Fibroblast of villous mesenchyme (primary cell): Measurements from ENCODE around the gene RRBP1. TPM values are rescaled to one million over a fixed set of nuclear protein-coding genes. Genes with fewer than 3 reads are reported as not detected.

Experiments
- DNase-seq: peaks from one replicate; pipeline ENCODE4 v3.0.0-alpha.2; 2010; ENCODE audit warnings: low read depth
- H3K4me3 ChIP-seq: 2 replicates; pipeline ENCODE4 v1.5.1; 2011; ENCODE audit warnings: low read depth, mild to moderate bottlenecking, low read length
- CTCF ChIP-seq: IDR thresholded peaks from 2 replicates; pipeline ENCODE4 v1.5.1; 2012; ENCODE audit warnings: low read depth, mild to moderate bottlenecking, low read length; ENCODE audit not compliant: insufficient read depth
- total RNA-seq: library from RNA; depleted of rRNA; stranded (reverse); fragments of >200 nt; gene quantifications from 2 replicates; pipeline ENCODE4 v1.2.3, GENCODE V29; 2012

RRBP1 gene
- total RNA-seq, 1 donor: 123 TPM

DNA sequence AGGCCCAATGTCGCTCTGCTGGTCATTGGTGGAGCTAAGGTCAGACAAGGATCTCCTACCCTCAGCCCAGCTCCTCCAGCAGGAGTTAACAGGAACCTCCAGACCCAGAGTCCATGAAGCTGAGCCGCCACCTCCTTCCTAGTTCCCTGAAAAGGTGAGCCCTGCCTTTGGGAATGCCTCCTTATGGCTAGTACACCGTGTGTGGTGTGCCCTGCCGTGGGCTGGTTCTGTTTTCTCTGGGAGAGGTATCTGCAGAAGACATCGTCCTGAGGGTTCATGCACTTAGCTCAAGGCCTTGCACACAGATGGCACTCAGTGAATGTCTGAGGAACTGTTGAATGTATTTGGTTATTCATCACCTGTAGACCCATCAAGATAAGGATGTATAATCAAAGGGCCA lies 33.0 kb upstream of the RRBP1 start:
- DNase-seq: no peak
- H3K4me3 ChIP-seq: no peak overlapping the region
- TF ChIP-seq CTCF: no peak

GRCh38 chr20:17714597-17714996 lies 32.6 kb upstream of the RRBP1 start:
- H3K4me3 ChIP-seq: no peak overlapping the region
- TF ChIP-seq CTCF: no peak
- DNase-seq: no peak

GRCh38 chr20:17712708-17713107 lies 30.7 kb upstream of the RRBP1 start:
- DNase-seq: peak; percentile 55
- no peak overlapping the region for H3K4me3 ChIP-seq
- TF ChIP-seq CTCF: no peak

GRCh38 chr20:17712201-17712600 lies 30.2 kb upstream of the RRBP1 start:
- DNase-seq: no peak
- H3K4me3 ChIP-seq: no peak overlapping the region
- TF ChIP-seq CTCF: no peak

- H3K4me3 ChIP-seq: no peak overlapping the region
- TF ChIP-seq CTCF: no peak
- no peak for DNase-seq
These were observed 29.2 kb upstream of the RRBP1 start for GRCh38 chr20:17711267-17711627.

DNA sequence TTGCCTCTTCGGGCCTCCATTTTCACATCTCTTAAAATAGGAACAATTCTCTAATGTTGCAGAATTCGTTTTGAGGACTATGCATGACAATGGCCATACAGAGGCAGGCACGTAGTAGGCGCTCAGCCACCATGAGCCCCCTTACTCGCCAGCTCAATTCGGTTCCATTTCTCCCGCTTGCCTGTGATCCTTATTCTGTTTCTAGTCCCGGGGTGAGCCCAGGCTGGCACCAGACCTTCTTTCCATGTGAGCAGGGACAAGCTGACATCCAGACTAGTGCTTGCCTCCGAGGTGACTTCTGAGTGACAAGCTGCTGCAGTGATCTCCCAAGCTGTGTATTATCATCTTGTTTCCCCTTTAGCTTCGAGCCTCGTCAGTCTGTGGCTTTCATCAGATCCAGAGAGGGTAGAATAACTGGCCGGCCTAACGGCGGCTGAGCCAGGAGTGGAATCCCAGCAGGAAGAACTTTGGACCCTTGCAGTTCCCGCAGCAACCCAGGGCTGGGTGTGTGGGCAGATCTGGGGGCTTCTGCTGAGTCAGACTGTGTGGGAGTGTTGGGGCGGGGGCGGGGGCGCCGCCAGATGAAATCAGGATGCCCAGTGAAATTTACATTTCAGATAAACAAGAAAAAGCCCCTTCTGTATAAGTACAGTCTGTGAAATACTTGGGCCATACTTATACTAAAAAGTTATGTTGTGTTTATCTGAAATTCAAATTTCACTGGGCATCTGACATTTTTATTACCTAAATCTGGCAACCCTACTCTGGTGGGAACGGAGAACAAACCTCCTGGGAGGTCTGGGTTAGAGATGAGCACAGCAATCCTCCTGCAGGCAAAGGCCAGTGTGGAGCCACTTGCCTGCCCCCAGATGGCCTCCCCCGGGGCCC lies 28.6 kb upstream of the RRBP1 start:
- H3K4me3 ChIP-seq: peak overlapping the region; percentile 14
- no peak for TF ChIP-seq CTCF
- peak; percentile 95 for DNase-seq
